K562 (cell line): Measurements from ENCODE around the gene NKG7. TPM values are rescaled to one million over a fixed set of nuclear protein-coding genes. Genes with fewer than 3 reads are reported as not detected.

Source experiments
- CAMTA2 ChIP-seq: fragments of 250-450 bp; sonication (Bioruptor Pico); conservative IDR thresholded peaks from 2 replicates; pipeline ENCODE4 v1.5.1; 2022
- DPF2 ChIP-seq: fragments of 450-650 bp; IDR thresholded peaks from 2 replicates; pipeline ENCODE4 v1.6.1; 2016
- ELK3 ChIP-seq: fragments of 450-650 bp; formaldehyde crosslinking; IDR thresholded peaks from 2 replicates; pipeline ENCODE4 v1.4.0; 2020; ENCODE audit warnings: mild to moderate bottlenecking
- FOXJ2 ChIP-seq: fragments of 200-800 bp; sonication (Bioruptor generic); IDR thresholded peaks from 2 replicates; pipeline ENCODE4 v1.6.1; 2016; ENCODE audit warnings: missing genetic modification characterization, missing compliant biosample characterization
- FOXM1 ChIP-seq, 2 experiments: fragments of 450-650 bp in 1 of 2; sonication (generic) in 1 of 2; formaldehyde crosslinking in 1 of 2; IDR thresholded peaks; 2 replicates each; pipeline versions ENCODE4 v1.6.1 to v1.9.0; 2017 to 2022; ENCODE audit warnings: low read depth in 2 of 2, mild to moderate bottlenecking in 2 of 2, missing genetic modification reagents in 1 of 2, moderate library complexity in 1 of 2
- HDAC6 ChIP-seq: IDR thresholded peaks from 2 replicates; pipeline ENCODE4 v1.6.1; 2012; ENCODE audit warnings: low read depth, mild to moderate bottlenecking, control low read depth, inconsistent platforms, low read length, moderate library complexity
- HIVEP1 ChIP-seq: fragments of 250-450 bp; sonication (Bioruptor Pico); IDR thresholded peaks from 2 replicates; pipeline ENCODE4 v1.4.0; 2020; ENCODE audit warnings: mild to moderate bottlenecking
- KAT8 ChIP-seq: fragments of 450-650 bp; IDR thresholded peaks from 2 replicates; pipeline ENCODE4 v1.6.1; 2016; ENCODE audit warnings: low read depth, mild to moderate bottlenecking
- KLF6 ChIP-seq: fragments of 250-450 bp; sonication (Bioruptor Pico); IDR thresholded peaks from 2 replicates; pipeline ENCODE4 v1.4.0; 2020; ENCODE audit warnings: mild to moderate bottlenecking, moderate library complexity, borderline replicate concordance
- NFE2L1 ChIP-seq: fragments of 450-650 bp; IDR thresholded peaks from 2 replicates; pipeline ENCODE4 v1.6.1; 2016; ENCODE audit warnings: missing genetic modification characterization, low read depth, mild to moderate bottlenecking, missing compliant biosample characterization, moderate library complexity, borderline replicate concordance
- NKRF ChIP-seq: fragments of 450-650 bp; IDR thresholded peaks from 2 replicates; pipeline ENCODE4 v1.6.1; 2016; ENCODE audit warnings: borderline replicate concordance
- OTX1 ChIP-seq: fragments of 450-650 bp; formaldehyde crosslinking; IDR thresholded peaks from 2 replicates; pipeline ENCODE4 v1.4.0; 2022; ENCODE audit warnings: mild to moderate bottlenecking
- RBM34 ChIP-seq: fragments of 200-400 bp; formaldehyde crosslinking; IDR thresholded peaks from 2 replicates; pipeline ENCODE4 v1.6.1; 2018; ENCODE audit warnings: low read length, borderline replicate concordance; ENCODE audit not compliant: insufficient read depth
- RCOR1 ChIP-seq, 2 experiments: IDR thresholded peaks; 2 replicates each; pipeline ENCODE4 v1.6.1; 2012; ENCODE audit warnings: low read depth in 2 of 2, low read length in 2 of 2, borderline replicate concordance in 1 of 2, improper control_type of control experiment in 1 of 2
- USF1 ChIP-seq: sonication (generic); formaldehyde crosslinking; IDR thresholded peaks from 2 replicates; pipeline ENCODE4 v1.9.0; 2022; ENCODE audit warnings: mild to moderate bottlenecking, missing genetic modification reagents
- WHSC1 ChIP-seq: IDR thresholded peaks from one replicate; pipeline ENCODE4 v1.6.1; 2012; ENCODE audit warnings: low read length, control low read depth, inconsistent platforms
- ZBTB17 ChIP-seq: fragments of 450-650 bp; formaldehyde crosslinking; IDR thresholded peaks from 2 replicates; pipeline ENCODE4 v1.4.0; 2020; ENCODE audit warnings: mild to moderate bottlenecking
- ZNF592 ChIP-seq: fragments of 450-650 bp; IDR thresholded peaks from 2 replicates; pipeline ENCODE4 v1.6.1; 2017; ENCODE audit warnings: antibody characterized with exemption, mild to moderate bottlenecking
- ZNF76 ChIP-seq: fragments of 250-450 bp; sonication (Bioruptor Pico); IDR thresholded peaks from 2 replicates; pipeline ENCODE4 v1.4.0; 2020; ENCODE audit warnings: mild to moderate bottlenecking, moderate library complexity, borderline replicate concordance
- polyA plus RNA-seq, 8 experiments: library from polyadenylated mRNA; depleted of rRNA in 4 of 8; stranded (reverse) in 5 of 8; unstranded in 3 of 8; fragments of >200 nt; fragmentation: Nextera tagmentation in 2 of 8; fragmentation: Illumina TruSeq in 1 of 8; extraction: Ambion mirVana in 2 of 8; extraction: Trizol in 1 of 8; gene quantifications; 2 replicates each; pipeline versions ENCODE4 v1.2.1 to v1.2.3, GENCODE V29; 2011 to 2014; ENCODE audit warnings: inconsistent platforms in 1 of 8, missing spikeins in 1 of 8
- total RNA-seq, 7 experiments: library from RNA; depleted of rRNA in 6 of 7; stranded (reverse); fragments of >200 nt in 6 of 7; fragmentation: Illumina TruSeq in 2 of 7; extraction: Trizol in 2 of 7; gene quantifications; 2 replicates each; pipeline versions ENCODE4 v1.2.1 to v1.2.3, GENCODE V29; 2011 to 2021; ENCODE audit warnings: low replicate concordance in 1 of 7

The NKG7 gene
- total and polyA plus RNA-seq, 9 of the 15 experiments (the other 6 are each of a cell fraction or from before 2014, with no cell fraction given) = 0.30 to 0.70 (median 0.51) TPM; not detected in 2

- TF ChIP-seq ELK3 (no peak), WHSC1 (no peak), FOXJ2 (tag) (no peak), OTX1 (CRISPR knock-in tag) (no peak), ZNF76 (CRISPR knock-in tag) (no peak), NFE2L1 (tag) (no peak), HIVEP1 (CRISPR knock-in tag) (no peak), HDAC6 (no peak), ZNF592 (peak; percentile 77; the same call in 1 of the 2 replicates), DPF2 (peak; percentile 47), RCOR1 (IDR thresholded peaks at IDR 0.05; ENCODE audit: borderline replicate concordance in 1 of 2, low read depth in 2 of 2, low read length in 2 of 2) (no peak), CAMTA2 (CRISPR knock-in tag) (no peak), RBM34 (no peak), NKRF (no peak), KAT8 (no peak), KLF6 (CRISPR knock-in tag) (no peak), FOXM1 (IDR thresholded peaks at IDR 0.05; ENCODE audit: low read depth) (no peak), FOXM1 (CRISPR knock-in tag; IDR thresholded peaks at IDR 0.05; ENCODE audit: low read depth) (no peak), ZBTB17 (peak; percentile 30; the same call in 1 of the 2 replicates), USF1 (CRISPR knock-in tag) (0 out of 2 replicates have a peak, but pooled peaks have one; percentile 7)
Measured at GRCh38 chr19:51368366-51369282, 3.8 kb downstream of the NKG7 start, which contains the start of gene CLDND2 (continued).
